PC-9 (cell line): Measurements from ENCODE around the gene ZNF555. TPM values are rescaled to one million over a fixed set of nuclear protein-coding genes. Genes with fewer than 3 reads are reported as not detected.

Experiments
- BruUV-seq: library from RNA; stranded (reverse); fragments of 400-500 nt; replicated peaks from 2 replicates; lab custom pipeline; 2021; lab: Mats Ljungman, UMichigan
- CTCF ChIA-PET: fragments of 300-600 bp; sonication (Branson Sonifier 250); formaldehyde crosslinking; loops from one replicate; lab custom pipeline; 2022; ENCODE audit warnings: antibody characterized with exemption; lab: Charles Lee
- POLR2A ChIA-PET: fragments of 300-600 bp; sonication (Branson Sonifier 250); formaldehyde crosslinking; loops from one replicate; lab custom pipeline; 2022; ENCODE audit warnings: antibody characterized with exemption; ENCODE audit not compliant: unreplicated experiment; lab: Charles Lee
- DNase-seq, 2 experiments: peaks; one replicate each; pipeline versions ENCODE4 v3.0.0 to v3.0.0-alpha.2; 2015 to 2022; ENCODE audit warnings: mixed read lengths in 1 of 2
- H2AFZ ChIP-seq: fragments of 200-600 bp; sonication (generic); 2 replicates; pipeline ENCODE4 v1.8.1; 2017; ENCODE audit warnings: antibody characterized with exemption
- H3F3A ChIP-seq: fragments of 200-600 bp; sonication (generic); 2 replicates; pipeline ENCODE4 v1.8.1; 2017; ENCODE audit warnings: antibody characterized with exemption, mild to moderate bottlenecking, low read depth; ENCODE audit not compliant: insufficient read depth
- H3K27ac ChIP-seq: fragments of 200-600 bp; sonication (generic); 2 replicates; pipeline ENCODE4 v1.6.1; 2016; ENCODE audit warnings: mixed run types
- H3K27me3 ChIP-seq: fragments of 200-600 bp; sonication (generic); 2 replicates; pipeline ENCODE4 v1.6.1; 2016; ENCODE audit warnings: low read depth, mixed run types; ENCODE audit not compliant: insufficient read depth
- H3K36me3 ChIP-seq: fragments of 200-600 bp; sonication (generic); 2 replicates; pipeline ENCODE4 v1.6.1; 2016; ENCODE audit warnings: low read depth, mixed run types
- H3K4me1 ChIP-seq: fragments of 200-600 bp; sonication (generic); replicated peaks from 2 replicates; pipeline ENCODE4 v1.6.1; 2016; ENCODE audit warnings: mixed run types; ENCODE audit not compliant: insufficient read depth
- H3K4me2 ChIP-seq: fragments of 200-600 bp; sonication (generic); 2 replicates; pipeline ENCODE4 v1.6.1; 2017; ENCODE audit warnings: mixed run types
- H3K4me3 ChIP-seq: fragments of 200-600 bp; sonication (generic); 2 replicates; pipeline ENCODE4 v1.6.1; 2016; ENCODE audit warnings: mixed run types
- H3K79me2 ChIP-seq: fragments of 200-600 bp; sonication (generic); 2 replicates; pipeline ENCODE4 v1.6.1; 2017; ENCODE audit warnings: low read depth, mixed run types
- H3K9me2 ChIP-seq: fragments of 200-600 bp; sonication (generic); 2 replicates; pipeline ENCODE4 v1.8.1; 2017; ENCODE audit warnings: mild to moderate bottlenecking; ENCODE audit not compliant: insufficient read depth
- H3K9me3 ChIP-seq: fragments of 200-600 bp; sonication (generic); 2 replicates; pipeline ENCODE4 v1.8.1; 2016; ENCODE audit warnings: low read depth; ENCODE audit not compliant: insufficient read depth
- H4K20me1 ChIP-seq: fragments of 200-600 bp; sonication (generic); 2 replicates; pipeline ENCODE4 v1.8.1; 2017; ENCODE audit not compliant: insufficient read depth
- CTCF ChIP-seq: fragments of 200-600 bp; sonication (generic); conservative IDR thresholded peaks from 2 replicates; pipeline ENCODE4 v1.6.1; 2017; ENCODE audit warnings: mixed run types, antibody characterized with exemption, mild to moderate bottlenecking, moderate library complexity
- EZH2 ChIP-seq: fragments of 200-600 bp; sonication (generic); IDR thresholded peaks from 2 replicates; pipeline ENCODE4 v1.8.0; 2017; ENCODE audit warnings: antibody characterized with exemption, low read depth
- intact Hi-C: fragments of 100-400 bp; cut with micrococcal nuclease; formaldehyde crosslinking; loops from one replicate; pipeline ENCODE4 v1.10.0; 2022; ENCODE audit not compliant: unreplicated experiment
- total RNA-seq: library from RNA; stranded (reverse); gene quantifications from 2 replicates; pipeline ENCODE4 v1.2.3, GENCODE V29; 2021

Gene ZNF555
- total RNA-seq, 1 experiment from 2014 or later, result 2.2 TPM

- no TSS peak for BruUV-seq
- no peaks in the 10 kb centered on the region for H4K20me1 ChIP-seq
- H3K36me3 ChIP-seq, result no peaks in the 10 kb centered on the region
- H3K27me3 ChIP-seq, result no peaks in the 10 kb centered on the region; the same call in 1 of the 2 replicates
- CTCF ChIA-PET, result no interaction called here
- no peak overlapping the region for H2AFZ ChIP-seq
- no peaks in the 10 kb centered on the region for H3K9me3 ChIP-seq
- intact Hi-C loops, result no loop called here
- H3K27ac ChIP-seq, result no peak overlapping the region
- H3K79me2 ChIP-seq, result no peaks in the 10 kb centered on the region
- H3K9me2 ChIP-seq, result no peaks in the 10 kb centered on the region
- no peaks in the 10 kb centered on the region for H3F3A ChIP-seq
- H3K4me3 ChIP-seq, result no peak overlapping the region
- no peak for DNase-seq
- no peak for TF ChIP-seq CTCF
- no peak for TF ChIP-seq EZH2
- POLR2A ChIA-PET, result no interaction called here
- H3K4me2 ChIP-seq, result no peak overlapping the region
- H3K4me1 ChIP-seq, result no peaks in the 10 kb centered on the region
Observed at GRCh38 chr19:2865334-2866100, 24.2 kb downstream of the ZNF555 start.

GRCh38 chr19:2866495-2867024 lies 25.3 kb downstream of the ZNF555 start:
- H2AFZ ChIP-seq, result no peak overlapping the region
- no peak overlapping the region for H3K4me2 ChIP-seq
- no peak overlapping the region for H3K27ac ChIP-seq
- no peaks in the 10 kb centered on the region for H4K20me1 ChIP-seq
- no TSS peak for BruUV-seq
- no peak for DNase-seq
- H3K4me3 ChIP-seq, result no peak overlapping the region
- no peaks in the 10 kb centered on the region for H3K36me3 ChIP-seq
- intact Hi-C loops, result no loop called here
- POLR2A ChIA-PET, result no interaction called here
- no peaks in the 10 kb centered on the region for H3F3A ChIP-seq
- no peaks in the 10 kb centered on the region; the same call in 1 of the 2 replicates for H3K27me3 ChIP-seq
- no peaks in the 10 kb centered on the region for H3K79me2 ChIP-seq
- no peaks in the 10 kb centered on the region for H3K9me3 ChIP-seq
- no peaks in the 10 kb centered on the region for H3K4me1 ChIP-seq
- CTCF ChIA-PET, result no interaction called here
- no peak for TF ChIP-seq CTCF
- TF ChIP-seq EZH2, result no peak
- H3K9me2 ChIP-seq, result no peaks in the 10 kb centered on the region

GRCh38 chr19:2867025-2867991 lies 26.0 kb downstream of the ZNF555 start, which contains the start of gene ZNF556:
ZNF556 (plus strand) TSS chr19:2867335; CDS start chr19:2867422, 87 bp downstream.
- Histone ChIP-seq H2AFZ (no peak within 1 kb of the TSS), H3K4me1 (no peaks in the 10 kb centered on the region), H3K27ac (no peak within 1 kb of the TSS), H3K9me3 (no peaks in the 10 kb centered on the region), H3K79me2 (no peaks in the 10 kb centered on the region), H3K4me3 (no peak within 1 kb of the TSS), H3K4me2 (no peak within 1 kb of the TSS), H3F3A (no peaks in the 10 kb centered on the region), H4K20me1 (no peaks in the 10 kb centered on the region), H3K36me3 (no peaks in the 10 kb centered on the region), H3K27me3 (no peaks in the 10 kb centered on the region; the same call in 1 of the 2 replicates), H3K9me2 (no peaks in the 10 kb centered on the region)
- ChIA-PET CTCF (no interaction called here), POLR2A (no interaction called here)
- TF ChIP-seq EZH2 (no peak), CTCF (no peak)
- no TSS peak for BruUV-seq
- DNase-seq, result peak; percentile 2 to 76
- intact Hi-C loops, result no loop called here
